ENCODE measurements around the gene CAB39L. TPM values are rescaled to one million over a fixed set of nuclear protein-coding genes. Genes with fewer than 3 reads are reported as not detected.

CAB39L gene
- total RNA-seq = 19.3 TPM
- long read RNA-seq, partial matches to known transcripts = 2 of 14 reads
- long read RNA-seq, other reads (novel, unspliced or antisense) = 5 of 14 reads

GRCh38 chr13:49443704-49444523 lies at the start of gene CAB39L, which contains the start of gene SETDB2:
Gene CAB39L (minus strand): TSS chr13:49444064. CDS start chr13:49382910, 61,154 bp downstream.
Gene SETDB2 (plus strand): TSS chr13:49444274. CDS start chr13:49451894, 7,620 bp downstream.
- intact Hi-C loops (cut with DNase I) = loop anchor here (5.0 kb wide), 1 partner anchor 137 kb away; no protein-coding TSS in a partner anchor
- DNase-seq (peak; percentile 100), ATAC-seq (ENCODE audit: poor library complexity) (peak; percentile 98)

DNA sequence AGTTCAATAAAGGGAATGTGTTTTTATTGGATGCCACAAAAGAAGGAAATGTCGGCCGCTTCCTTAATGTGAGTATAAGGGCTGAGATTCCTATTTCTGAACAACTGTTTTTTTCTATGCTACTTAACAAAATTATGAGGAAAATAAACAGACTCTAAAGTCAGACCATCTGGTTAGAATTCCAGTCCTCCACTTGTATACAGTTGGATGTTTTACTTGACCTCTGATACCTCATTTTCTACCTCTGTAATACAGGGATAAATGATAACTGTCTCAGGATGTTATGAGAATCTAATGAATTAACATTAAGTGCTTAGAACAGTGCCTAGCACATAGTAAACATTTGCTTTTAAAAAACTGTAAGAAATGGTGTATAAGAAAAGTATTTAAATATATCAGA lies 44.7 kb upstream of the CAB39L start:
- intact Hi-C loops (cut with DNase I) = loop anchor here (10.0 kb wide), 1 partner anchor 116 kb away; no protein-coding TSS in a partner anchor
- no peak for DNase-seq
- no peak for ATAC-seq (ENCODE audit: poor library complexity)

DNA sequence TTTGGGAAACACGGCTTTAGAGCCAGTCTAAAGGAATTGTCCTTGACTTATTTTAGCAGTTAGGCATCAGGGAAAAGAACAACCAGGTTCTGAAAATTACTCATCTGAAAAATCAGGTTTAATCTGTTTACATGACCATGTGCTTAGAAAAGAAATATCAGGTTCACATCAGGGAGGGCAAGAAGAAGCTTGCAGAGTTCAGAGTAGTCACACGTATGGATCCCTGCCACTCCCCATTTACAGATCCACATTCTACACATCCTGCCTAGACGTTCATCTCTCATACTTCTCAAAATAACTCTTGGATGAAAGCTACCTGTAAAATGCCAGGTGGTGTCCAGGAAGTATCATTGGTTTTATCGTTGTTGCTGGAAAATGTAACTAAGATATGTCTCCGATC lies 37.9 kb upstream of the CAB39L start:
- intact Hi-C loops (cut with DNase I) = loop anchor here (10.0 kb wide), 1 partner anchor 123 kb away; no protein-coding TSS in a partner anchor
- ATAC-seq (ENCODE audit: poor library complexity) = no peak
- DNase-seq = no peak

GRCh38 chr13:49476529-49476928 lies 32.7 kb upstream of the CAB39L start:
- DNase-seq (no peak), ATAC-seq (ENCODE audit: poor library complexity) (no peak)
- intact Hi-C loops (cut with DNase I) = no loop called here

- ATAC-seq (ENCODE audit: poor library complexity) = peak; percentile 51
- intact Hi-C loops (cut with DNase I) = no loop called here
- no peak for DNase-seq
These were observed 28.3 kb upstream of the CAB39L start for GRCh38 chr13:49472186-49472585.

- DNase-seq = no peak
- no peak for ATAC-seq (ENCODE audit: poor library complexity)
- intact Hi-C loops (cut with DNase I) = no loop called here
These were observed 22.5 kb upstream of the CAB39L start for GRCh38 chr13:49466292-49466838.

- intact Hi-C loops (cut with DNase I) = no loop called here
- DNase-seq = no peak
- peak; percentile 45 for ATAC-seq (ENCODE audit: poor library complexity)
These were observed 20.9 kb upstream of the CAB39L start for GRCh38 chr13:49464621-49465325.

DNA sequence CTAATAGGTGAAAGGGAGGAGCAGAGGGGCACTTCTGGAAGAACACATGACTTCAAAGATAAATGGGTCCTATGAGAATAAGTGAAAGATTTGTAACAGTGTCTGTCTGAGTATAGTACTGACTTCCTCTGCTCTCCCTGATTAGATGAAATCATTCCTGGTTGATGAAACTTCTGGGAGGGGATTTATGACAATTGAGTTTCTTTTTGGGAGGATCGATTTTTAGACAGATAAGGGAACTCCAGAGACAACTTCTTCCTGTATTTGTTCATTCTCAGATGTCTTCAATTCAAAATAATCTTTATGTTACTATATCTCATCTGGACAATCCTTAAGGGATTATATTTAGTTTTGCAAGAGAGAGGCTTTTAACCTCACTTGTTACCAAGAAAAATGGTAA lies 20.2 kb upstream of the CAB39L start:
- DNase-seq = no peak
- no peak for ATAC-seq (ENCODE audit: poor library complexity)
- intact Hi-C loops (cut with DNase I) = no loop called here

DNA sequence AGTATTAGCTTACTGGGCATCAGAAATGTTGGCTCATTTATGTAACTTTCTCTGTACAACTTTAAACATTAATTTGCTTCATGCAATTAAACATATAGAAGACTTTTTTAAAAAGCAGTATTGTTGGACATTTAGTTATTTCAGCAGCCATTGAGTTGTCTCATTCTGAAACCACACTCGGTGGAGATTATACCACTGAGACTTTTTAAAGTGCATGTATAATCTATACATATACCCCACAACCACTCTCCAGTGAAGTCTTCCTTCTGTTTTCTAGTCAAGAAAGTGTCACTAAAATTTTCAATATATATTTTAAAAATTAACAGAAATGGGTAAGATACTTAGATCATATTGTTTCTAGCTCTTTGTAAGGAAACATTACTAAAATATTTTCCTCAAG lies 15.7 kb upstream of the CAB39L start:
- ATAC-seq (ENCODE audit: poor library complexity) (no peak), DNase-seq (no peak)
- intact Hi-C loops (cut with DNase I) = no loop called here

DNA sequence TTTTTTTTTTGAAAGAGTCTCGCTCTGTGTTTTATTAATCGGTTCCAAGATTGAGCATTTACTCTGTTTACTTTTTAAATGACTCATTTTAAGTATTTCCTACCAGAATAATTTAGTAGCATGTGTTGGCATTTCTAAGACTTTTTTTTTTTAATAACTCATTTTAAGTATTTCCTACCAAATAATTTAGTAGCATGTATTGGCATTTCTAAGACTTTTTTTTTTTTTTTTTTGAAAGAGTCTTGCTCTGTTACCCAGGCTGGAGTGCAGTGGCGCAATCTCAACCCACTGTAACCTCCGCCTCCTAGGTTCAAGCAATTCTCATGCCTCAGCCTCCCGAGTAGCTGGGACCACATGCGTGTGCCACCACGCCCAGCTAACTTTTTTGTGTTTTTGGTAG lies 13.4 kb upstream of the CAB39L start:
- DNase-seq (no peak), ATAC-seq (ENCODE audit: poor library complexity) (no peak)
- intact Hi-C loops (cut with DNase I) = no loop called here

DNA sequence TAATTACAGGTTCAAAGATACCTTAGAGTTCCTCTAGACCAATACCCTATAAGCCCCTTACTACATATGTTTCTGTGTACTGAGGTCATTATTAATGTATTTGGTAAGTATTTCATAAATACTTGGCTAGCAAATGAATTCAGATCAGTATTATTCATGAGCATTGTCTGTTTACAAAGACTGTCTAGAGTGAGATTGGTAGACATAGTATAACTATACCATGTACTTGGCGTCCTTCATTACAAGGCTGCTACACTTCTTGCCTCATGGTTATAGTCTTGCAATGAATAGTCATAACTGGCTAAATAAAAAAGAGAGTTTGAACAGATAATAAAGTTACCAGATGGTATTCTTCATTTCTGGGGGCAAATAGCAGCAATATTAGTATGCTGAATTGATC lies 12.3 kb upstream of the CAB39L start:
- DNase-seq (no peak), ATAC-seq (ENCODE audit: poor library complexity) (no peak)
- intact Hi-C loops (cut with DNase I) = no loop called here

DNA sequence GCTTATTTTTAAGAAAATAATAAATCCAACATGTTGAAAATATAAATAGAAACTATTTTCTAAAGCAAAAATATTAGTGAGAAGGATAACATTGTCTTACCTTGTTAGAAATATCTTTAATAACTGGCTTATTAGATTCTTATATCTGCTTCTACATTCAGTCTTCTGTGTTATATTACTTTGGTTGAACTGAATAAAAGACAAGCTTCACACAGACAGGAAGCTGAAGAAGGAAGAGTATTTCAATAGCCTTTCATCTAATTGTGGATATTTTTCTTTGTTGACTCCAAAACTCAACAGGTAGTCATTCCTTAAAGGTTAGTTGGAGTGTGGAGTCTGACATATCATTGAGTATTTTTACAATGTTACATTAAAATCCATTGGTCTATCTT lies 11.1 kb upstream of the CAB39L start:
- DNase-seq (no peak), ATAC-seq (ENCODE audit: poor library complexity) (no peak)
- intact Hi-C loops (cut with DNase I) = no loop called here

DNA sequence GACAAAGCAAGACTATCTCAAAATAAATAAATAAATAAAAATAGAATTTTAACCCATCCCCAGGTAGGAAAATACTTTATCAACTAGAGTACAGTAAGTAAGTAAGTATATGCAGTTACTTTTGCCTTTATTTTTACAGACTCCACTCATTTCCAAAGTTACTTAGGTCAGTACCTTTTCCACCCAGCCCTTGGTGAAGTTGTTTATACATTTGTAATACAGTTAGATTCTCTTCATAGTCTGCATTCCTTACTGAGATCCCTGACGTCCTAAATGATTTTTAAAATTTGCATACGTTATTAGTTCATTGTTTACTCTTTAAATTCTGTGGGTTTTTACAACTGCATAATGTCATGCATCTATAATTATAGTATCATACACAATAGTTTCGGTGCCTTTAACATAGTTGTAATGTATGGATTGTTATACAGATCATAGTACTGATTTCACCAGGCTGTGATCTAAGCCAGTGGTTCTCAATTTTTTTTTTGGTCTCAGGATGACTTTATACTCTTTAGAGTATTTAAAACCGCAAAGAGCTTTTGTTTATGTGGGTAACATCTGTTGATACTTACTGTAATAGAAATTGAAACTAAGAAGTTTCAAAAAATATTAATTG lies 10.6 kb upstream of the CAB39L start:
- intact Hi-C loops (cut with DNase I) = no loop called here
- ATAC-seq (ENCODE audit: poor library complexity) = no peak
- no peak for DNase-seq

DNA sequence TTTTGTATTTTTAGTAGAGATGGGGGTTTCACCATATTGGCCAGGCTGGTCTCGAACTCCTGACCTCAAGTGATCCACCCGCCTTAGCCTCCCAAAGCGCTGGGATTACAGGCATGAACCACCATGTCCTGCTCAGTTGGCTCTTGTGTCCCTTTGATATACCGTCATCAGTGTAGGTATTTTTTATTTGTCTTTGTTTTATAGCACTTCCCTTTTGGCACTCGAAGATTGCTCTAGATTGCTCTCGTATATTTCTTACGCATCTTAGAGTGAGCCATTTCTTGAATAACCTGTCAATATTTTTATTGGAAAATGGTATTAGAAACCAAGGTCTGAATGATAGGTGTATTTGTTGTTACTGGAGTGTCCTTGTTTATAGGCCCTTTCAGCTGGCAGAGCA lies 9.6 kb upstream of the CAB39L start:
- intact Hi-C loops (cut with DNase I) = no loop called here
- DNase-seq (no peak), ATAC-seq (ENCODE audit: poor library complexity) (no peak)

DNA sequence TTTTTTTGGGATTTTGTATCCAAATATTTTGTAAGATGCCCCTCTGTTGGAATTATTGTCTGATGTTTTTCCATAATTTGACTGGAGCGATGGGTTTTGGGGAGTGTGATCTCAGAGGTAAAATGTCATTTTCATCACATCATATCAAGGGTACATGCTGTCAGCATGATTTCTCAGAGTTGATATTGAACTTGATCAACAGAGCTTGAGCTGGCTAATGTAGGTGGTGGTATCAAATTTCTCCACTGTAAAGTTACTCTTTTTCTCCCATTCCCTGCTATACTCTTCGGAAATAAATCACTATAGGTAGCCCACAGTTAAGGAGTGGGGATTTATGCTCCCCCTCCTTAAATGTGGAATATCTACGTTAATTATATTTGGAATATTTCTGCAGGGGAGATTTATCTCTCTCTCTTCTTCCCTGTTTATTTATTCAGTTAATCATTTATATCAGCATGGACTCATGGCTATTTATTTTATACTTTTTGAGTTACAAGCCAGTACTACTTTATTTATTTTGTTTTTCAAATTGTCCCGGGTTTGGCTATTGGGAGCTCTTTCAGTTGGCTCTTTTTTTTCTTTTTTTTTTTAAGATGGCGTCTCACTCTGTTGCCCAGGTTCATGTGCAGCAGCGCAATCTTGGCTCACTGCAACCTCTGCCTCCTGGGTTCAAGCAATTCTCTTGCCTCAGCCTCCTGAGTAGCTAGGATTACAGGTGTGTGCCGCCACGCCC lies 9.0 kb upstream of the CAB39L start:
- intact Hi-C loops (cut with DNase I) = no loop called here
- DNase-seq (no peak), ATAC-seq (ENCODE audit: poor library complexity) (no peak)

DNA sequence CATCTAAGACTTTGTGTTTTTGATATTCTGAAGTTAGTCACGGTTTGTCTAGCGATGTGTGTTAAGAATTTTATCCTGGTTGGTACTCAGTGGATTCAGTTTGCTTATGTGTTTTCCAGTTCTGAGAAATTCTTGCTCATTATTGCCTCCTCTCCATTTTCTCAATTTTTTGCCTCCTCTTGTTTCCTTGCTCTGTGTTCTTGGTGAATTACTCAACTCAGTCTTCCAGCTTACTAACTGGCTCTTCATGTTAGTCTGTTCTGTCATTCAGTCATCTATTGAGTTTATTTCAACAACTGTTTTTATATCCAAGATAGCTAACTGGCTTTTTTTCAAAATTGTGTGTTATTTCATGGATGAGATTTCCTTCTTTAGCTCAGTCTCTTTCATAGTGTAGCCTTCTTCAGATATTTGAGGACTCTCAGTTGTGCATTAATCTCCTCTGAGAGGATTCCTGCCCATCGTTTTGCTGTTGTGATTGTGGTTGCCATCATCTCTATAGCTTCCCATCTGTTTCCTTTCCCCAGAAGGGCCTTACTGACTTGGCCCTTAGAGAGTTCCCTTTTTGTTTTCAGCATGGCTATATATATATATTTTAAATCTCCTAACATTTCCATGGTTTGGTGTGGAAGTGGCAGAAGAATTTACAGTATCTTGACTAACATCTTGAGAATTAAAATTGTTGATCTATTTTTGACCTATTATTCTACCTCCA lies 6.4 kb upstream of the CAB39L start:
- intact Hi-C loops (cut with DNase I) = no loop called here

DNA sequence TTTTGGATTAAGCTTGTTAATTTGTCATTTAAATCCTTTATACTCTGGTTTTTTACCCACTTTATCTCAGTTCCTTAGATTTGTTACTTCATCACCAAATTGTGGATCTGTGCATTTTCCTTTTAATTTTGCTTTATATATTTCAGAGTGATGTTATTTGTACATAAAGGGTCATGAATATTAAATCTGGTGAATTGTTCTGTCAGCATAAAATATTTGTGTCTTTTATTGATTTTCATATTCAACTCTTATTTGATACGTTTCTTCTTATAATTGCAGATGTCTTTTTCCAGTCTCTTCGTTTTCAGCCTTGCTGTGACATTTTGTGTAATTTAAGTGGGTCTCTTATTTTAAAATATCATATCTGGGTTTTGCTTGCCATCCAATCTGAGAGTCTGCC lies 4.9 kb upstream of the CAB39L start:
- intact Hi-C loops (cut with DNase I) = no loop called here
- ATAC-seq (ENCODE audit: poor library complexity) (no peak), DNase-seq (no peak)

More for the DNA sequence above, 6.4 kb upstream of the CAB39L start:
- ATAC-seq (ENCODE audit: poor library complexity) = no peak
- no peak for DNase-seq

DNA sequence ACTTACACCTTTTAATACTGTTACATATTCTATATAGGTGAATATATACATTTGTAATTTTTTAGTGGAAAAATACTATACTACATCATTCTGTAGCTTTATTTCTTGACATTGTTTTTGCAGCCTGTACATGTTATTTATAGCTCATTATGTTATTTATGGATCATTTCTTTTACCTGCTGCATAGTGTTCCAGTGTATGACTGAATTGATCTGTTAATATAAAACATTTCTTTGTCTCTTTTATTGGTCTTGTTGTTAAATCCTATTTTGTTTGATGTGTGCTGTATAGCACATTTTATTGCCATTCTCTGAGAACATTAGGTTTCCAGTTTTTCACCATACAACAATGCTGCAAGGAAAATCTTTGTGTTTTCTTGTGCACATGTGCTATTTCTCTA lies 2.6 kb upstream of the CAB39L start:
- no peak for ATAC-seq (ENCODE audit: poor library complexity)
- intact Hi-C loops (cut with DNase I) = no loop called here

More for the DNA sequence above, 2.6 kb upstream of the CAB39L start:
- no peak for DNase-seq
